T-helper 17 cell (primary cell): ENCODE results near the gene GPATCH3. TPM values are rescaled to one million over a fixed set of nuclear protein-coding genes. Genes with fewer than 3 reads are reported as not detected.
"Not testable (repeated sequence)": the region's sequence is repeated elsewhere in the genome, so short reads cannot be mapped to it uniquely, and the experiment has no call there.

Source experiments
- ATAC-seq: fragments of 150-1000 bp; cut with Tn5 transposase; 2 replicates; pipeline ENCODE4 v1.10.0; 2021; ENCODE audit warnings: mild to moderate bottlenecking, moderate library complexity
- DNase-seq, 3 donors: peaks; one replicate each; pipeline versions ENCODE4 v3.0.0 to v3.0.0-alpha.2; 2020 to 2021
- H3K9me3 ChIP-seq: one replicate; pipeline ENCODE4 v1.7.0; 2013; ENCODE audit warnings: low read length, mild to moderate bottlenecking; ENCODE audit not compliant: control insufficient read depth, poor library complexity, severe bottlenecking
- H3K27ac Mint-ChIP-seq: one replicate; pipeline ENCODE4 v1.8.0; 2022; ENCODE audit warnings: mild to moderate bottlenecking, moderate library complexity, mixed read lengths
- H3K27me3 Mint-ChIP-seq: one replicate; pipeline ENCODE4 v1.8.0; 2022; ENCODE audit warnings: mixed read lengths
- H3K36me3 Mint-ChIP-seq: one replicate; pipeline ENCODE4 v1.8.0; 2022; ENCODE audit warnings: low read depth, mixed read lengths
- H3K4me1 Mint-ChIP-seq: one replicate; pipeline ENCODE4 v1.8.0; 2022; ENCODE audit warnings: mild to moderate bottlenecking, mixed read lengths
- H3K4me3 Mint-ChIP-seq: one replicate; pipeline ENCODE4 v1.8.0; 2022; ENCODE audit warnings: mild to moderate bottlenecking, moderate library complexity, mixed read lengths
- total RNA-seq, 4 donors: library from RNA in 2 of 4; stranded (reverse) in 2 of 4; gene quantifications; one replicate each; pipeline ENCODE4 v1.2.3 and lab custom pipeline; 2022 to 2026

The GPATCH3 gene, protein sequence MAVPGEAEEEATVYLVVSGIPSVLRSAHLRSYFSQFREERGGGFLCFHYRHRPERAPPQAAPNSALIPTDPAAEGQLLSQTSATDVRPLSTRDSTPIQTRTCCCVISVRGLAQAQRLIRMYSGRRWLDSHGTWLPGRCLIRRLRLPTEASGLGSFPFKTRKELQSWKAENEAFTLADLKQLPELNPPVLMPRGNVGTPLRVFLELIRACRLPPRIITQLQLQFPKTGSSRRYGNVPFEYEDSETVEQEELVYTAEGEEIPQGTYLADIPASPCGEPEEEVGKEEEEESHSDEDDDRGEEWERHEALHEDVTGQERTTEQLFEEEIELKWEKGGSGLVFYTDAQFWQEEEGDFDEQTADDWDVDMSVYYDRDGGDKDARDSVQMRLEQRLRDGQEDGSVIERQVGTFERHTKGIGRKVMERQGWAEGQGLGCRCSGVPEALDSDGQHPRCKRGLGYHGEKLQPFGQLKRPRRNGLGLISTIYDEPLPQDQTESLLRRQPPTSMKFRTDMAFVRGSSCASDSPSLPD
- total RNA-seq: 10 to 100 TPM; 26.4 to 43.2 TPM
- 29.5 to 32.2 reads per million in 2 donors for total RNA-seq (lab: John Stamatoyannopoulos, UW)

DNA sequence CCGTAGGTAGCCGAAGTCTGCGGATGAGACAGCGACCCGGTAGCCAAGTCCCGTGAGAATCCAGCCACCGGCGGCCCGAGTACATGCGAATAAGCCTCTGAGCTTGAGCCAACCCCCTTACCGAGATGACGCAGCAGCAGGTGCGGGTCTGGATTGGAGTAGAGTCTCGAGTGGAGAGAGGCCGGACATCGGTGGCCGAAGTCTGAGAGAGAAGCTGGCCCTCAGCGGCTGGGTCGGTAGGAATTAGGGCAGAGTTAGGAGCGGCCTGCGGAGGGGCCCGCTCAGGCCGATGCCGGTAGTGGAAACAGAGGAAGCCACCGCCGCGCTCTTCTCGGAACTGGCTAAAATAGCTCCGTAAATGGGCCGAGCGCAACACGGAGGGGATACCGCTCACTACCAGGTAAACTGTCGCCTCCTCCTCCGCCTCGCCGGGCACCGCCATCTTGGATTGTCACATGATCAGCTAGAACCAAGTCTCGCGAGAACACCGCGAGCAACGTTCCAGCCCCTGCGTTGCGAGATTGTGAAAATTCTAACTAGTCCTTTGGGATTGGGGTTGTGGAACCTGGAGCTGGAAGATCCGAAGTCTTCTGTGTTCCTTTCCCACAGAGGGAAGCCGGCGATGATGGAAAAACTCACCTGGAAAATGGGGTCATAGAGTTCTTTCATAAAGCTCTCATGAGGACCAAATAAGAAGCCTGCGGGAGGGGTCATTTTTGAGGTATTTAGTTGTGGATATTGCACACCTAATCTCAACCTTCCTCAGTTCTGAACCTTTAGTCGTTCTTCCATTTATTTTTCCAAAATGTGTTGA is at the start of gene GPATCH3:
Gene GPATCH3, minus strand, starts transcription at position 467 of the 814 bp plus-strand sequence. Its CDS starts 25 bp downstream, at position 442.
- Mint-ChIP-seq H3K4me1 (peaks cover 25% of the 10 kb centered on the region), H3K27me3 (no peaks in the 10 kb centered on the region), H3K4me3 (peak within 1 kb of the TSS; percentile 90), H3K27ac (peak within 1 kb of the TSS; percentile 98), H3K36me3 (no peaks in the 10 kb centered on the region)
- DNase-seq (peak; percentile 73 to 77 (median 76)), ATAC-seq (peak; percentile 95)
- no peaks in the 10 kb centered on the region for H3K9me3 ChIP-seq

DNA sequence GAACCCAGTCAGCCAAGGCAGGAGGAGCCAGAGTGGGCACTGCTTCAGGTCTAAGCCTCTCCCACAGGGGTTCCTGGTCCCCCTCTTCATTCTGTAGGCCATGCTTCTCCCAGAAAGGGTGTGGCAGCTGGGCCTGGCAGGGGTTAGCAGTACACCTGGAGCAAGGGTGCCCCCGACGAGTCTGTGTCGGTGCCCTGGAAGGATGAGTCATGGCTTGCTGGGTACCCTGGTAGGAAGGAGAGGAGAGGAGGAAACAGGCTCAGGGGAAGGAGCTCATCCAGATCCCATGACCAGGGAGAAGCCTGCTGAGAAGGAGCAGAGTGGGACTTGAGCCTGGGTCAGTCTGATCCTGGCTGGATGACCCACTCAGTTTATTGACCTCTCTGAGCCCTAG is 49.7 kb upstream of the GPATCH3 start:
- peaks cover 5% of the 10 kb centered on the region for H3K36me3 Mint-ChIP-seq
- H3K9me3 ChIP-seq: no peaks in the 10 kb centered on the region
- ATAC-seq (no peak), DNase-seq (no peak)
- peak overlapping the region; percentile 66 for H3K27ac Mint-ChIP-seq
- no peak overlapping the region for H3K4me3 Mint-ChIP-seq
- H3K27me3 Mint-ChIP-seq: no peaks in the 10 kb centered on the region
- peaks cover 3% of the 10 kb centered on the region for H3K4me1 Mint-ChIP-seq

DNA sequence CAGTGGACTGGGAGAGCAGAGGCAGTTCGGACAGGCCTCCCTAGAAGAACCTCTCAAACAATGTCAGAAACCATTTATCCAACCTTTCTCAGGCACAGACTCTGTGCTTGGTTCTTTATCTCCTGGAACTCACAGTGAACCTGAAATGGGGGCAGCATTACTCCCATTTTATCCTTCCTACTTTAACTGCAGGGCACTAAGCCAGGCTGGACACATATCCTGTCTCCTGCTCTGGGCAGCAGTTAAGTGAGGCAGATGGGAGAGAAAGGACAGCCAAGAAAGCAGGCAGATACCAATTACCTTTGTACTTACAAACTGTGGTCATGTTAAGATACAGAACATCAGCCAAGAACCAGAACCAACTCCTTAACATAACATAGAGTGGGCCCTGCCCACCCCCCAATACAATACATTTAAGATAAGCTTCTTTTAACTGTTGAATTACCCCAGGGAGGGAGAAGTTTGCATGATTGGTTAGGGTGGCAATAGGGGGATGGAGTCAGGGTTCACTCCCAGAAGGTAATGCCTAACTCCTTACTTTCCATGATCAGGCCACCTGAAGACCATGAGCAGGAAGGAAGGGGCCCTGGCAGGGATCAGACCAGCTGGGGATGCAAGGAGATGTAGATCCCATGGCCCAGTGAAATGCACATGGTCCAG is 49.1 kb upstream of the GPATCH3 start:
- Mint-ChIP-seq H3K27me3 (no peaks in the 10 kb centered on the region), H3K4me1 (peaks cover 3% of the 10 kb centered on the region), H3K4me3 (no peak overlapping the region), H3K36me3 (peaks cover 5% of the 10 kb centered on the region), H3K27ac (peak overlapping the region; percentile 66)
- DNase-seq (no peak), ATAC-seq (no peak)
- H3K9me3 ChIP-seq: no peaks in the 10 kb centered on the region

DNA sequence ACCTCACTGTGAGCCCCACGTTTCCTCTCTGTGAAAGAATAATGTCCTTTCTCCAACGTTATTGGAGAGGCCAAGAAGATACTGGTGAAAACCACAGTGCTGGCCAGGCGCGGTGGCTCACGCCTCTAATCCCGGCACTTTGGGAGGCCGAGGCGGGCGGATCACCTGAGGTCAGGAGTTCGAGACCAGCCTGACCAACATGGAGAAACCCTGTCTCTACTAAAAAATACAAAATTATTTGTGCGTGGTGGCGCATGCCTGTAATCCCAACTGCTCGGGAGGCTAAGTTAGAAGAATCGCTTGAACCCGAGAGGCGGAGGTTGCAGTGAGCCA is 48.4 kb upstream of the GPATCH3 start:
- not testable (repeated sequence) for H3K36me3 Mint-ChIP-seq

DNA sequence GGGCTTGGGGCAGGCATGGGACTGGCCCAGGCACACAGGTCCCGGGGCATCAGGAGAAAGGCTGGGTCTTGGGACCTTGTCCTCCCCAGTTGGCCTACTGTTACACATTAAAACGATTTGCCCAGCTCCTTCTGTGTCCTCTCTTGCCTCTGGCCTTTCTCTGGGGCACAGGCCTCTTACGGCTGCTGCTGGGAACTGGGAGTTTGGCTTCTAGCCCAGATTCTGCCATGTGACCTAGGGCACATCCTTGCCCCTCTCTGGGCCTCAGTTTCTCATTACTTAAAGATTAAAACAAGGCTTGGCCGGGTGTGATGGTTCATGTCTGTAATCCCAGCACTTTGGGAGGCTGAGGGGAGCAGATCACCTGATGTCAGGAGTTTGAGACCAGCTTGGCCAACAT is 46.0 kb upstream of the GPATCH3 start:
- Mint-ChIP-seq H3K27me3 (no peaks in the 10 kb centered on the region), H3K4me1 (peaks cover 2% of the 10 kb centered on the region), H3K4me3 (no peak overlapping the region), H3K36me3 (peaks cover 5% of the 10 kb centered on the region), H3K27ac (no peak overlapping the region)
- ATAC-seq (no peak), DNase-seq (no peak)
- no peaks in the 10 kb centered on the region for H3K9me3 ChIP-seq

More for the DNA sequence above, 48.4 kb upstream of the GPATCH3 start:
- ATAC-seq, H3K9me3 ChIP-seq, H3K4me3 Mint-ChIP-seq, H3K27ac Mint-ChIP-seq, H3K27me3 Mint-ChIP-seq, DNase-seq, H3K4me1 Mint-ChIP-seq: not testable (repeated sequence)

DNA sequence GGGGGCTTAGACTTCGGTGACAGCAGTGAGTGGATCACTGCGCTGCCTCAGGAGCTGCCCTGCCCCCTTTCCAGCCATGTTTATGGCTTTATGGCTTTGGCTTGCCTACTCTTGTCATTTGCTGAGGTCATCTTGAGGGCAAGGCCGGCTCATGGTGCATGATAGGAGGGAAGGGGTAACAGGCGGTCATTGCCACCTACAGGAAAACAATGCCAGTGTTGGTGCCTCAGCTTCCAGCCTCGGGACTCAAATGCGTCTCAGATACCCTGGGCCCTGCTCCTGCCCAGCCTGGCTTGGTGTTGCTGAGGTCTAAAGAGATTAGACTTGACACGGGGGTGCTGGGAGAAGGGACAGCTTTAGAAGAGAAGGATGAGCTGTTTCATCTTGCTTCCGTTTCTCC is 45.5 kb upstream of the GPATCH3 start:
- no peaks in the 10 kb centered on the region for H3K9me3 ChIP-seq
- H3K27me3 Mint-ChIP-seq: no peaks in the 10 kb centered on the region
- ATAC-seq (no peak), DNase-seq (no peak)
- H3K4me1 Mint-ChIP-seq: peaks cover 2% of the 10 kb centered on the region
- no peak overlapping the region for H3K27ac Mint-ChIP-seq
- peaks cover 5% of the 10 kb centered on the region for H3K36me3 Mint-ChIP-seq
- H3K4me3 Mint-ChIP-seq: no peak overlapping the region

DNA sequence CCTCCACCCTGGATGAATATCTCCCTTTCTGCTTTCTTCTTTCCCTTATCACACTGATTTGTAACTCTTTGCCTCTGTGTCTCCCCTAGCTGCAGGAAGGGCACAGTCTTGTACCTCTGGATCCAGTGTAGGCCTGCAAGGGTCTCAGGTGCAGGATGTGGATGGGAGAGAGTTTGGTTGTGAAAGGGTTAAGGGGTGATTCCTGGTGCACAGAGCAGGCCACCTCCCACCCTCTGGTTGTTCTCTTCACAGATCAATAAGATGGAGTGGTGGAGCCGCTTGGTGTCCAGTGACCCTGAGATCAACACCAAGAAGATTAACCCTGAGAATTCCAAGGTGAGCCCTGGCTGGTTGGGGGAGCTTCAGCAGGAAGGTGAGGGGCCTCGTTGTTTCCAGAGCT is 44.9 kb upstream of the GPATCH3 start:
- DNase-seq (no peak), ATAC-seq (no peak)
- Mint-ChIP-seq H3K27me3 (no peaks in the 10 kb centered on the region), H3K4me1 (peaks cover 2% of the 10 kb centered on the region), H3K4me3 (no peak overlapping the region), H3K27ac (peak overlapping the region; percentile 34), H3K36me3 (peaks cover 5% of the 10 kb centered on the region)
- H3K9me3 ChIP-seq: no peaks in the 10 kb centered on the region

DNA sequence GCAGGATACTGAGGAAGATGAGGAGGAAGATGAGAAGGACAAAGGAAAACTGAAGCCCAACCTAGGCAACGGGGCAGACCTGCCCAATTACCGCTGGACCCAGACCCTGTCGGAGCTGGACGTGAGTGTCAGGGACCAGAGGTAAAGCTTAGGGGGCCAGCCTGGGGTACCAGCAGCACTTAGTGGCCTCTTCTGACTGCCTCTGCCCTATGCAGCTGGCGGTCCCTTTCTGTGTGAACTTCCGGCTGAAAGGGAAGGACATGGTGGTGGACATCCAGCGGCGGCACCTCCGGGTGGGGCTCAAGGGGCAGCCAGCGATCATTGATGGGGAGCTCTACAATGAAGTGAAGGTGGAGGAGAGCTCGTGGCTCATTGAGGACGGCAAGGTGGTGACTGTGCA is 42.4 kb upstream of the GPATCH3 start:
- H3K27ac Mint-ChIP-seq: no peak overlapping the region
- no peaks in the 10 kb centered on the region for H3K27me3 Mint-ChIP-seq
- no peak for DNase-seq
- no peaks in the 10 kb centered on the region for H3K9me3 ChIP-seq
- ATAC-seq: no peak
- no peak overlapping the region for H3K4me3 Mint-ChIP-seq
- peaks cover 5% of the 10 kb centered on the region for H3K36me3 Mint-ChIP-seq
- H3K4me1 Mint-ChIP-seq: peaks cover 7% of the 10 kb centered on the region

DNA sequence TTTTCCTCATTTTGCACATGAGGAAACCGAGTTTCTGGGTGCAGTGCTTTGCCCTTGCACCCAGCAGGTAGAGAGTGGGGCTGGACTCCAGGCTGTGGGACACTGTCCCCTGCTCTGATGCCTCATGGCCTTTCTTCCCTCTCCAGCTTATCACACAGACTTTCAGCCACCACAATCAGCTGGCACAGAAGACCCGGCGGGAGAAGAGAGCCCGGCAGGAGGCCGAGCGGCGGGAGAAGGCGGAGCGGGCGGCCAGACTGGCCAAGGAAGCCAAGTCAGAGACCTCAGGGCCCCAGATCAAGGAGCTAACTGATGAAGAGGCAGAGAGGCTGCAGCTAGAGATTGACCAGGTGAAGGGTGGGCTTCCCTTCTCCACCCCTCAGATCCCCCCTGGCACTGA is 41.0 kb upstream of the GPATCH3 start:
- H3K27ac Mint-ChIP-seq: no peak overlapping the region
- ATAC-seq: no peak
- no peaks in the 10 kb centered on the region for H3K27me3 Mint-ChIP-seq
- H3K4me1 Mint-ChIP-seq: peaks cover 7% of the 10 kb centered on the region
- no peak overlapping the region for H3K4me3 Mint-ChIP-seq
- H3K9me3 ChIP-seq: no peaks in the 10 kb centered on the region
- DNase-seq: no peak
- peaks cover 5% of the 10 kb centered on the region for H3K36me3 Mint-ChIP-seq

DNA sequence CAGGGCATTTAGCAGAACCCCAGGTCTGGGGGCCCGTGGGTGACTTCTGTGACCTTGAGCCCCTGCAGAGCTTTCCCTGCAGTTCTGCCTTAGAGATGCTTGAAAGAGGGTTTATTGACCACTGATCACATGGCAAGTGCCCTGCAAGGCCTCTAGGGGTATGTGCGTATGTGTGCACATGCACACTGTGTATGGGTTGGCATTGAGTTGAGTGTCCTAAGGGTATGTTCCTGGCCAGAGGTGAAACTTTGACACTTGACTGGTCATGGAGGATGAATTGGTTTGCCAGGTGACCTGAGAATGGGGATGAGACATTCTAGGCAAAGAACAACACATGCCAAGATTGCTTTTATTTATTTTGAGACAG is 38.4 kb upstream of the GPATCH3 start:
- H3K9me3 ChIP-seq: no peaks in the 10 kb centered on the region
- Mint-ChIP-seq H3K27ac (no peak overlapping the region), H3K36me3 (peaks cover 2% of the 10 kb centered on the region), H3K27me3 (no peaks in the 10 kb centered on the region), H3K4me1 (peaks cover 9% of the 10 kb centered on the region), H3K4me3 (no peak overlapping the region)
- no peak for ATAC-seq
- no peak for DNase-seq

DNA sequence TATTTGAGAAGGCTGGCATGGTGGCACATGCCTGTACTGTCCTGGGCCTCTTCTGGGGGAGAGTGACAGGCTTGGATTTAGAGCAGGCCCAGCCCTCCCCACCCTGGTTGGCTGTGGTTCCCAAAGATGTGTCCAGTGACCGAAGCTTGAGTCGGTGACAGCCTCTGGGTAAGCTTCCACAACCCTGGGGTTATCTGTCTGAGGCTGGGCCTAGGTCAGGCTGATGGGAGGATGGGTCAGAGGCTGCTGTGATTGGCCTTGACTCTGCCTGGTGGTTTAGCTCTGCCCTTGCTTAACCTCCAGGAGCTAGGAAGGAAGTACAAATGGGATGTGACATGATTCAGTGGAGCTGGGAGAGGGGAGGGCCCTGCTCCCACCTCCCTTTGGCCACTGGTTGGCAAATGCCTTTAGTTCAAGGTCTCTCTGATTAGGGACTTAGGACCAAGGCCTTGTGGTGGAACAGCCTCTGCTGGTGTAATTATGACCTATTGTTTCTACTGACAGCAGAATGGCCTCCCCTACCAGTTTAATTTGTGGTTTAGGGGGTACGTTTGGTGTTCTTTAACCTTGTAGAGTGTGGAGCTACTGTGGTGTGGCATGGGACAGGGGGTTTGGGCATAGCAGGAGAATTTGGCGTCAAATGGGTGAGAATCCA is 37.9 kb upstream of the GPATCH3 start:
- Mint-ChIP-seq H3K4me3 (no peak overlapping the region), H3K4me1 (peaks cover 10% of the 10 kb centered on the region), H3K36me3 (peaks cover 2% of the 10 kb centered on the region), H3K27me3 (no peaks in the 10 kb centered on the region), H3K27ac (peak overlapping the region; percentile 56)
- no peaks in the 10 kb centered on the region for H3K9me3 ChIP-seq
- DNase-seq (no peak), ATAC-seq (no peak)

DNA sequence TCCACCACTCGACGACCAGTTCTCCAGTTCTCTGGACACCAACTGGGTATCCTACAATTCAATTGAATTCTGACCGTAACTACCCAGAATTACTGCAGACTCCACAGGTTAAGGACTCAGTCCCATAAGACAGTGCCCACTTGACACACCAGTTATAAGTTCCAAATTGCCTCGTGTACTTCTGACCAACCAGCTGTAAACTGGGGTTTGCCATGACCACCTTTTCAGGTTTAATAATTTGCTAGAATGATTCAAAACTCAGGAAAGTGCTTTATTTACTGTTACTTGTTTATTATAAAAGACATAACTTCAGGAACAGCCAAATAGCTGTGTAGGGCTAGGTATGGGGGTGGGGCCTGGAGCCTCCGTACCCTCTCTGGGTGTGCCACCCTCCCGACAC is 36.6 kb upstream of the GPATCH3 start:
- Mint-ChIP-seq H3K4me1 (peaks cover 12% of the 10 kb centered on the region), H3K27ac (no peak overlapping the region), H3K27me3 (no peaks in the 10 kb centered on the region), H3K4me3 (no peak overlapping the region), H3K36me3 (no peaks in the 10 kb centered on the region)
- ATAC-seq (no peak), DNase-seq (no peak)
- no peaks in the 10 kb centered on the region for H3K9me3 ChIP-seq

DNA sequence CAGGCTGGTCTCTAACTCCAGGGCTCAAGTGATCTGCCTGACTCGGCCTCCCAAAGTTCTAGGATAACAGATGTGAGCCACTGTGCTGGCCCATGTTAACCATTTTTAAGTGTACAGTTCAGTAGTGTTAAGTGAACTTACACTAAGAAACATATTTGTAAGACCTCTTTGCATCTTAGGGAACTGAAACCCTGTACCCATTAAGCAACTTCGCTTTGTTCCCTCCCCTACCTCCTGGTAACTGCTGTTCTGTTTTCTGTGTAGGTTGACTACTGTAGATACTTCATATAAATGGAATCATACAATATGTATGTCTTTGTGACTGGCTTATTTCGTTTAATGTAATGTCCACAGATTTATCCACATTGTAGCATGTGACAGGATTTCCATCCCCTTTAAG is 32.3 kb upstream of the GPATCH3 start:
- ATAC-seq (peak; percentile 46), DNase-seq (no peak)
- Mint-ChIP-seq H3K27ac (no peak overlapping the region), H3K36me3 (no peaks in the 10 kb centered on the region), H3K4me1 (peaks cover 7% of the 10 kb centered on the region), H3K4me3 (no peak overlapping the region), H3K27me3 (no peaks in the 10 kb centered on the region)
- H3K9me3 ChIP-seq: no peaks in the 10 kb centered on the region
